CD4-positive, alpha-beta T cell treated with Interferon alpha-2 for 1 hour (primary cell): ENCODE data around the gene RAPSN.

Experiments
- DNase-seq, 2 donors: peaks; one replicate each; pipeline ENCODE4 v3.0.0-alpha.2; 2020 to 2022

Gene RAPSN

DNA sequence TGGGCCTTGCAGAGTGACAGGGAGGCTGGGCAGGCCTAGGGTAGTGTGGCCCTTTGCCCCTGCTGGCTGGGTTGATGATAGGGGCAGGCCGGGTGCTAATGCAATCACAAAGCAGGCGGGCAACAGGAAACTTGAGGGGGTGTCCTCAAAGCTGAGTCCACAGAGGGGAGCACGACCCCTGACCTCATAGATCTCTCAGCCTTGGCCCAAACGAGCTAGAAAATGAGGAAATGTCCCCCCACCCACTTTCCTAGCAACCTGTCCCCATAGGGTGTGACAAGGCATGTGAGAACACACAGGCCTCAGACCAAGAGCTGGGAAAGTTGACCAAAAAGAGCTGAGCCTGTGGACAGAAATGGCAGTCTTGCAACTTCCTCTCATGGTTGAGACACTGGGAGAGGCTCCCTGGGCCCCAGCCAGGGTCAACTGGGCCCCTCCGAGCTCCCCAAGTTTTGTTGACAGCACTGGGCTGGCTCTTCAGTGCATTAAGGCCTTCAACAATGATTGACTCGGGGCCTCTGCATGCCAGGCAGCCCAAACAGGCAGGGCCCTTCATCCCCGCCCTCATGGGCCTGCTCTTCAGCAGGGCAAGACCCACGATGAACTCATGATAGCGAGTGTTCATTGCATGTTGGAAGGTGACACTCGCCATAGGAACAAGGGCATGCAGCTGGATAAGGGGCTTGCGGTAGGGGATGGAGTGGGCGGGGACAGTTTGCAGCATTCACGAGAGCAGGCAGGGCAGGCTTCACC is 60.8 kb downstream of the RAPSN start:
- DNase-seq, result no peak
